WTC11 (cell line): Measurements from ENCODE around the gene NAA80. TPM values are rescaled to one million over a fixed set of nuclear protein-coding genes. Genes with fewer than 3 reads are reported as not detected.

Experiments
- ATAC-seq: fragments of 200-7000 bp; cut with Tn5 transposase; 2 replicates; pipeline ENCODE4 v1.10.0; 2021; ENCODE audit warnings: mild to moderate bottlenecking, moderate library complexity
- CTCF ChIA-PET: fragments of 300-600 bp; sonication (Branson Sonifier 250); formaldehyde crosslinking; loops from one replicate; lab custom pipeline; 2021; ENCODE audit warnings: antibody characterized with exemption; lab: Charles Lee
- POLR2A ChIA-PET: fragments of 350-600 bp; sonication (Branson Sonifier 250); formaldehyde crosslinking; loops from one replicate; lab custom pipeline; 2021; ENCODE audit warnings: antibody characterized with exemption; lab: Charles Lee
- DNase-seq: peaks from one replicate; pipeline ENCODE4 v3.0.0; 2021; ENCODE audit warnings: low spot score
- H3K27ac Mint-ChIP-seq: 2 replicates; pipeline ENCODE4 v1.8.0; 2021; ENCODE audit warnings: mixed read lengths
- H3K27me3 Mint-ChIP-seq: 2 replicates; pipeline ENCODE4 v1.8.0; 2021; ENCODE audit warnings: low read depth, mild to moderate bottlenecking, moderate library complexity, mixed read lengths
- H3K36me3 Mint-ChIP-seq: 2 replicates; pipeline ENCODE4 v1.8.0; 2021; ENCODE audit warnings: mixed read lengths
- H3K4me1 Mint-ChIP-seq: 2 replicates; pipeline ENCODE4 v1.8.0; 2022; ENCODE audit warnings: mixed read lengths
- H3K4me3 Mint-ChIP-seq: 2 replicates; pipeline ENCODE4 v1.8.0; 2021; ENCODE audit warnings: mild to moderate bottlenecking, moderate library complexity, mixed read lengths
- H3K9me3 Mint-ChIP-seq: 2 replicates; pipeline ENCODE4 v1.8.0; 2021; ENCODE audit warnings: mixed read lengths
- ARID4B ChIP-seq: sonication (generic); formaldehyde crosslinking; IDR thresholded peaks from 2 replicates; pipeline ENCODE4 v1.8.0; 2023; ENCODE audit warnings: missing genetic modification reagents, mild to moderate bottlenecking, borderline replicate concordance
- CREB1 ChIP-seq: sonication (generic); formaldehyde crosslinking; IDR thresholded peaks from 2 replicates; pipeline ENCODE4 v1.8.0; 2023; ENCODE audit warnings: mild to moderate bottlenecking, missing genetic modification reagents
- ERG ChIP-seq: fragments of 250-450 bp; sonication (Bioruptor Pico); IDR thresholded peaks from 2 replicates; pipeline ENCODE4 v1.8.0; 2021; ENCODE audit warnings: mild to moderate bottlenecking
- FOXK1 ChIP-seq: sonication (generic); formaldehyde crosslinking; IDR thresholded peaks from 2 replicates; pipeline ENCODE4 v1.8.0; 2022; ENCODE audit warnings: mild to moderate bottlenecking, moderate library complexity, missing genetic modification reagents
- HMGXB4 ChIP-seq: sonication (generic); formaldehyde crosslinking; IDR thresholded peaks from 2 replicates; pipeline ENCODE4 v1.8.1; 2023; ENCODE audit warnings: mild to moderate bottlenecking, moderate library complexity, missing genetic modification reagents
- MAX ChIP-seq: sonication (generic); formaldehyde crosslinking; IDR thresholded peaks from 2 replicates; pipeline ENCODE4 v1.8.0; 2022; ENCODE audit warnings: mild to moderate bottlenecking, missing genetic modification reagents
- MYBL2 ChIP-seq: sonication (generic); formaldehyde crosslinking; IDR thresholded peaks from 2 replicates; pipeline ENCODE4 v1.8.1; 2023; ENCODE audit warnings: mild to moderate bottlenecking, moderate library complexity, missing genetic modification reagents
- NR3C1 ChIP-seq: sonication (generic); formaldehyde crosslinking; conservative IDR thresholded peaks from 2 replicates; pipeline ENCODE4 v1.8.1; 2023; ENCODE audit warnings: low read depth, mild to moderate bottlenecking, missing genetic modification reagents
- TP53 ChIP-seq: sonication (generic); formaldehyde crosslinking; IDR thresholded peaks from 2 replicates; pipeline ENCODE4 v1.8.1; 2023; ENCODE audit warnings: mild to moderate bottlenecking, missing genetic modification reagents
- ZBTB43 ChIP-seq: sonication (generic); formaldehyde crosslinking; IDR thresholded peaks from 2 replicates; pipeline ENCODE4 v1.8.1; 2023; ENCODE audit warnings: mild to moderate bottlenecking, missing genetic modification reagents
- ZNF232 ChIP-seq: sonication (generic); formaldehyde crosslinking; IDR thresholded peaks from 2 replicates; pipeline ENCODE4 v1.8.0; 2022; ENCODE audit warnings: mild to moderate bottlenecking, missing genetic modification reagents
- ZNF281 ChIP-seq: sonication (generic); formaldehyde crosslinking; IDR thresholded peaks from 2 replicates; pipeline ENCODE4 v1.8.0; 2023; ENCODE audit warnings: mild to moderate bottlenecking, missing genetic modification reagents
- ZNF425 ChIP-seq: fragments of 250-450 bp; sonication (Bioruptor Pico); conservative IDR thresholded peaks from 2 replicates; pipeline ENCODE4 v1.9.0; 2021; ENCODE audit warnings: mild to moderate bottlenecking
- ZNF532 ChIP-seq: fragments of 250-450 bp; sonication (Bioruptor Pico); IDR thresholded peaks from 2 replicates; pipeline ENCODE4 v1.9.0; 2021; ENCODE audit warnings: mild to moderate bottlenecking, borderline replicate concordance
- total RNA-seq: library from RNA; stranded (reverse); gene quantifications from 3 replicates; pipeline ENCODE4 v1.2.3, GENCODE V29; 2021

The NAA80 gene
- total RNA-seq, 1 experiment from 2014 or later: 17.3 TPM

GRCh38 chr3:50321336-50322114 lies 22.3 kb upstream of the NAA80 start (continued):
- TF ChIP-seq ZBTB43 (CRISPR knock-in tag): 0 out of 2 replicates have a peak, but pooled peaks have one; percentile 9
- TF ChIP-seq CREB1 (CRISPR knock-in tag): 0 out of 2 replicates have a peak, but pooled peaks have one; percentile 36

GRCh38 chr3:50320853-50321335 lies 21.7 kb upstream of the NAA80 start:
- H3K4me1 Mint-ChIP-seq: peaks cover 40% of the 10 kb centered on the region
- CTCF ChIA-PET: interaction anchor here (0.6 to 5.5 kb wide), 39 partner anchors 12 to 1382 kb away, joined by 3 to 95 read pairs (median 4); partner anchors contain the start of genes CISH, CYB561D2, HEMK1 and HYAL1
- H3K36me3 Mint-ChIP-seq: peaks cover 35% of the 10 kb centered on the region
- H3K27ac Mint-ChIP-seq: peak overlapping the region; percentile 44
- H3K4me3 Mint-ChIP-seq: peak overlapping the region; percentile 93
- no peaks in the 10 kb centered on the region for H3K9me3 Mint-ChIP-seq
- POLR2A ChIA-PET: interaction anchor here (0.6 to 2.0 kb wide), 5 partner anchors 16 to 124 kb away, joined by 3 to 8 read pairs (median 5); partner anchors contain the start of genes HYAL3 and NAA80
- ATAC-seq: peak; percentile 26
- DNase-seq: peak; percentile 81
- no peaks in the 10 kb centered on the region for H3K27me3 Mint-ChIP-seq
- TF ChIP-seq HMGXB4: no peak
- TF ChIP-seq ZNF281 (CRISPR knock-in tag): no peak
- TF ChIP-seq ZNF425 (CRISPR knock-in tag): no peak
- TF ChIP-seq ERG (CRISPR knock-in tag): no peak
- TF ChIP-seq MYBL2 (CRISPR knock-in tag): 0 out of 2 replicates have a peak, but pooled peaks have one; percentile 36
- peak; percentile 42; the same call in 1 of the 2 replicates for TF ChIP-seq MAX
- no peak; the same call in 1 of the 2 replicates for TF ChIP-seq FOXK1
- TF ChIP-seq TP53 (CRISPR knock-in tag): peak; percentile 52; the same call in 1 of the 2 replicates
- no peak for TF ChIP-seq NR3C1 (CRISPR knock-in tag)
- TF ChIP-seq ZNF532 (CRISPR knock-in tag): no peak
- no peak for TF ChIP-seq ZNF232
- TF ChIP-seq ARID4B (CRISPR knock-in tag): no peak
